Effector memory CD8-positive, alpha-beta T cell (primary cell): ENCODE data around the gene OXER1.

Source experiments
- ATAC-seq: fragments of 150-1000 bp; cut with Tn5 transposase; replicated peaks from 2 replicates; pipeline ENCODE4 v1.10.0; 2021; ENCODE audit warnings: mild to moderate bottlenecking, moderate library complexity
- DNase-seq, 3 experiments: peaks; one replicate each; pipeline ENCODE4 v3.0.0; 2021
- H3K27ac Mint-ChIP-seq, 2 donors: one replicate each; pipeline ENCODE4 v1.8.0; 2022; ENCODE audit warnings: mild to moderate bottlenecking in 2 of 2, mixed read lengths in 2 of 2, moderate library complexity in 2 of 2
- H3K27me3 Mint-ChIP-seq, 2 donors: one replicate each; pipeline ENCODE4 v1.8.0; 2022; ENCODE audit warnings: mixed read lengths in 2 of 2
- H3K36me3 Mint-ChIP-seq: one replicate; pipeline ENCODE4 v1.8.0; 2022; ENCODE audit warnings: mild to moderate bottlenecking, moderate library complexity, mixed read lengths; ENCODE audit not compliant: insufficient read depth
- H3K4me1 Mint-ChIP-seq, 2 donors: one replicate each; pipeline ENCODE4 v1.8.0; 2022; ENCODE audit warnings: low read depth in 2 of 2, mixed read lengths in 2 of 2
- H3K4me3 Mint-ChIP-seq, 2 donors: one replicate each; pipeline ENCODE4 v1.8.0; 2022; ENCODE audit warnings: mild to moderate bottlenecking in 2 of 2, mixed read lengths in 2 of 2, moderate library complexity in 2 of 2
- H3K9me3 Mint-ChIP-seq, 2 donors: one replicate each; pipeline ENCODE4 v1.8.0; 2022; ENCODE audit warnings: mixed read lengths in 2 of 2

The OXER1 gene

DNA sequence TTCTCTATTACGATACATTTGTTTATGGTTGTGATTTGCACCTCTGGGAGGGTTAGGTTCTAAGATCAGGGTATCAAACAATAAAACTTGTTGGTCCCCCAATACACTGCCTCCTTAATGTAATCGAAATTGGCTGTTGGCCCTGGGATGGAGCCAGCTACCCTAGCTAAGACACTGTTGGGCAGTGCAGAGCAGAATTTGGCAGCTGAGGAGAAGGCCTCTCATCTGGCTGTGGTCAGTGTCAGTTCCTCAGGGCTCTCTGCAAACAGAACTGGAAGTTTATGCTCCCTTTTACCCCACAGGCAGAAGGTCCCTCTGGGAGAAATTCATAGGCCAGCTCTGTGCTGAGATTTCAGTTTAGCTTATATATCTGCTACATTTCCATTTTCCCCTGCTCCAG is 37.0 kb upstream of the OXER1 start:
- ATAC-seq = no peak
- Mint-ChIP-seq H3K36me3 (no peaks in the 10 kb centered on the region), H3K27ac (no peak overlapping the region), H3K27me3 (peaks cover 22 to 31% of the 10 kb centered on the region in 2 donors), H3K4me1 (no peaks in the 10 kb centered on the region), H3K4me3 (no peak overlapping the region), H3K9me3 (no peaks in the 10 kb centered on the region)
- no peak for DNase-seq

DNA sequence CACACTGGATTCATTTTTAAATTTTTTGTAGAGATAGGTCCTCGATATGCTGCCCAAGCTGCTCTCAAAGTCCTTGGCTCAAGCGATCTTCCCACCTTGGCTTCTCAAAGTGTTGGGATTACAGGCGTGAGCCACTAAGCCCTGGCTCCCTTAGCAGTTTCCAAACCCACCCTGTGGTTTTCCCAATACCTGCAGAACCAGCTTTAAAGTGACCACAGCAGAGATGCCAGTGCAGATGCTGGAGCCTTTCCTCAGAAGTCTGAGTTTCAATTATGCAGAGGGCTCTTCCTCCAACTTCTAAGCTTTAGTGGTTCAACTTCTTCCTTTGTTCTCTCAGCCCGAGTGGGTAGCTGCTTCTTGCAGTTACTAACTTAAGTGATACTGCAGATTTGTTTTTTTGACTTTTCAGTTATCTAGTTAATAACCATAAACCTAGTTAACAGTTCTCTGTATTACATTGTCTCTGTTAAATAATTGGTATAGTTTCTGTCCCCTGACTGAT is 36.6 kb upstream of the OXER1 start:
- H3K27me3 Mint-ChIP-seq = peaks cover 22 to 31% of the 10 kb centered on the region in 2 donors

DNA sequence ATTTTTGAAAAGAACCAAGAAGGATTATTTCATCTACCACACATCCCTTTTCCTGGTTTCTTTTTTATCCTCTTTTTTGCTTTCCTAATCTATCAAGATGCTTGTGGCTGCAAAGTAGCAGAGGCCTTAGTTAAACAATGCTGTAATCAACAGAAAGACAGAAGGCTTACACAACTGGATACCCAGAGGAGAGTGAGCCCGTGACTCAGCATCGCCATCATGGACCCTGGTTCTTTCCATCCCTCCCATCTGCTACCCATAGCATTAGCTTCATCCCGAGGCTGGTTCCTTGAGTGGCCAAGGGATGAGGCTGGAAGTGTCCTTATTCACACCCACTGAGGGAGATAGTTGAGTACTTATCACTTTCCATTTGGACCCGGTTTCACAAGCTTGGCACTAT is 35.9 kb upstream of the OXER1 start:
- Mint-ChIP-seq H3K9me3 (no peaks in the 10 kb centered on the region), H3K27ac (no peak overlapping the region), H3K4me3 (no peak overlapping the region), H3K27me3 (peaks cover 22 to 31% of the 10 kb centered on the region in 2 donors), H3K4me1 (no peaks in the 10 kb centered on the region), H3K36me3 (no peaks in the 10 kb centered on the region)
- DNase-seq = no peak
- no peak for ATAC-seq

More for the DNA sequence above, 36.6 kb upstream of the OXER1 start:
- DNase-seq (no peak), ATAC-seq (no peak)
- Mint-ChIP-seq H3K4me3 (no peak overlapping the region), H3K27ac (no peak overlapping the region), H3K9me3 (no peaks in the 10 kb centered on the region), H3K36me3 (no peaks in the 10 kb centered on the region), H3K4me1 (no peaks in the 10 kb centered on the region)

DNA sequence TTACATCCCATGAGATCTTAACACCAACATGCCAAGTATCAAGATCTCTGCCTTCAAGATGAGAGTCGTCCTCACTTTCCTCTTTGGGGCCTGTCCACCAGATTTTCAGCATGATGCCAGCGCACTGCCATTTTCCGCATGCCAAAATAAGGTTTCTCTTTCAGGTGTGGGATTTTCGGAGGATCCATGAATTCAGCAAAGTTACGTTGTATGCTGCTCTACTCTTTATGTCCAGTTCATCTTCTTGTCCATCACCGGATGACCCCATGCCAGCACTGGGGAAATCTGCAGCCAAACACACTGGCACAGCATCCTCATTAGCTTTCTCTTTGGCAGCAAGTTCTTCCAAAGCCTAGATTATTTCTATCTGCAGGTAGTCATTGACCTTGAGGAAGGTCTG is 33.3 kb upstream of the OXER1 start:
- ATAC-seq (no peak), DNase-seq (no peak)
- no peak overlapping the region for H3K4me3 Mint-ChIP-seq
- no peaks in the 10 kb centered on the region for H3K9me3 Mint-ChIP-seq
- no peaks in the 10 kb centered on the region for H3K4me1 Mint-ChIP-seq
- no peak overlapping the region for H3K27ac Mint-ChIP-seq
- no peaks in the 10 kb centered on the region for H3K36me3 Mint-ChIP-seq
- peaks cover 21 to 31% of the 10 kb centered on the region in 2 donors for H3K27me3 Mint-ChIP-seq

DNA sequence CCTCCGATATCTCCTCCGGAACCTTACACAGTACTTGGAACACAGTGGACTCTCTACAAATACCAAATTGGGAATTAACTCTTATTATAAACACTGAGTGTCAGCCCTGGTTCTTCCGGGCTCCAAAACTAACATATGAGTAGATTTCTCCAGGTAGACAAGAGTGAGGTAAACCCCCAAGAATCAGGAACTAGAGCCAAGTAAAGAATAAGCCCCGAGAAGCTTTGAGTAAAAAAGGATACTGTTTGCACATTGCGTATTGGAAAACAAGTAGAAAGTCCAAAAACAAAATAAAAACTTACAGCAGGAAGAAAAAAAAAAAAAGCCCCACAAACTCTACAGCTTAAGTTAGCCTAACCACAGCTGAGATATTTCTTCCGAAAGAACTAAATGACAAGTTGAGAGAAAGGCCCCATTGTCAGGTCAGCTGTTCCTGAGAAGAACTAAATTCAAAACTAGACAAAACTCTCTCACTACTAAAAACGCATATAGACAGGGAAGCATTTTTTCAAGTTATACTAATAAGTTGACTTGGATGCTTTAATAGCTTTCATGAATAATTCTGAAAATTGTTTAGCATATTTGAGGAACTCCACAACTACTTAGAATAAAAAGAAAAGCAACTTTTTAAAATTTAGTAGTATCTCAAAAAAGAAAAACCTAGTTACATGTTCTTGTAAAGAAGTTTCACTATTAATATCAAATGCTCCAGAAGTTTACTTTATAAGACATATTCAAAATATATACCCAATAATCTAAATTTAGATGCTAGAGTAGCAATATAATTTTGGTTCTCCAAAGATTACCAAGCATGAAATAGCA is 32.7 kb upstream of the OXER1 start:
- Mint-ChIP-seq H3K4me1 (peaks cover 3 to 5% of the 10 kb centered on the region in 2 donors), H3K4me3 (peak overlapping the region in 1 of 2 donors; percentile 37), H3K36me3 (no peaks in the 10 kb centered on the region), H3K27ac (no peak overlapping the region), H3K9me3 (no peaks in the 10 kb centered on the region), H3K27me3 (peaks cover 21 to 31% of the 10 kb centered on the region in 2 donors)
- DNase-seq (no peak), ATAC-seq (no peak)

DNA sequence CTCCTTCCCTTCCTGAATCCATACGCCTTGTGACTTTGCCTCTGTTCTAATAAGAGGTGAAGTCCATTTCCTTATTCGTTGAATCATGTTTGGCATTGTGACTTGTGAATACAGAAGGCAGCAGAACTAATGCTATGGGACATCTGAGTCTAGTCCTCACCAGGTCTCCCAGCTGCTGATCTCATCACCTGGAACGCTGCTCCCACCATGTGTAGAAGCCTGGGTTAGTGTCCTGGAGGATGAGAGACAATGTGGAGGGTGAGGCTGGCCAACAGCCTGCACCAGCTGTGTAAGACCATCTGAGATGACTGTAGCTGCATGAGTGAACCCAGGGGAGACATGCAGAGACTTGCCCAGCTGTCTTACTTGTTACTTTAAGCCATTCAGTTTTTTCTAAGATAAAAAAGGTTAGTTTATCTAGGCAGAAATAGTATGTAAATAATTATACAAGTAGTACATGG is 31.9 kb upstream of the OXER1 start:
- no peaks in the 10 kb centered on the region for H3K36me3 Mint-ChIP-seq
- ATAC-seq (no peak), DNase-seq (no peak)
- H3K27ac Mint-ChIP-seq = no peak overlapping the region
- peaks cover 22 to 32% of the 10 kb centered on the region in 2 donors for H3K27me3 Mint-ChIP-seq
- no peak overlapping the region for H3K4me3 Mint-ChIP-seq
- no peaks in the 10 kb centered on the region for H3K9me3 Mint-ChIP-seq
- peaks cover 3 to 9% of the 10 kb centered on the region in 2 donors for H3K4me1 Mint-ChIP-seq

DNA sequence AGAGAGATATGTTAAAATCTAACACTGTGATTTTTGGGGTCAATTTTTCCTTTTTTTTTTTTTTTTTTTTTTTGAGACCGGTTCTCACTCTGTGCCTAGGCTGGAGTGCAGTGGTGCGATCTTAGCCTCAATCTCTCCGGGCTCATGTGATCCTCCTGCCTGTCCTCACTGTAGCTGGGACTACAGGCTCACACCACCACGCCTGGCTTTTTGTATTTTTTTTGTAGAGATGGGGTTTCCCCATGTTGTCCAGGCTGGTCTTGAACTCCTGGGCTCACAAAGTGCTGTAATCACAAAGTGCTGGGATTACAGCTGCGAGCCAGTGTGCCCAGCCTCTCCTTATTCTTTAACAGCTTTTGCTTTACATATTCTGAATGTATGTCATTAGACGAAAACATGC is 31.3 kb upstream of the OXER1 start:
- Mint-ChIP-seq H3K9me3 (no peaks in the 10 kb centered on the region), H3K4me1 (peaks cover 3 to 9% of the 10 kb centered on the region in 2 donors), H3K27ac (no peak overlapping the region), H3K27me3 (peaks cover 27 to 37% of the 10 kb centered on the region in 2 donors), H3K4me3 (no peak overlapping the region), H3K36me3 (no peaks in the 10 kb centered on the region)
- DNase-seq (no peak), ATAC-seq (no peak)

DNA sequence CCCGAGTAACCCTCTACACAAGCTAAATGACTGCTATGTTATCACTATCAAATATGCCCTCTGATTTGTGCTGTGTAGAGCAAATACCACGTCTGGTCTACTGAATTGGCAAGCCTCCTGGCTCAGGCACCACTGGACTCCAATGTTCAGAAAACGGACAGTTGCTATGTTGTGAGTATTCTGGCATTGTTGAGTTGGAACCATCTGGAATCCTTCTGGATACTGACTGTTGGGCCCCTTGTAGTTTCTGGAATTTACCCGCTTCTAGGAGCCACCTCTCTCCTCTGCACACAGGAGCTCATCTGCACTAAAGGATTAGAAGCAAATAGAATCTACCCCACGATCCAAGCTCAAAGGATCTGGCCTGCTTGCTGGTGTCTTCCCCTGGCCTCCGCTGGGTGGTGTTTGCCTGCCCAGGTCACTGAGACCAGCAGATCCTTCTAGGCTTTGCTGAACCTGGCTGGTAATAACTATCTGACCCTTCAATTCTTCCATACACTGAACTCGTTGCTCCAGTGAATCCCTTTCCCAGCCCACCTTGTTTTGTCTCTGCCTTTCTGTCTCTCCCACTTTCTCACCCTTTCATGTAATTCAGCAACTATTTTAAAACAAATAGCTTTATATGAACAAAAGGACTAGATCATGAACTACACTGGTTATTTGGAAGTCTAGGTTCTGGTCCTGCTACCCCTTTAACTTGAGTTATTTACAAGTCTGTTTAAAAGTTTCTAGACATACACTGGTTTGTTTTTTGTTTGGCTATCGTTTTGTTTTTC is 30.5 kb upstream of the OXER1 start:
- DNase-seq = no peak
- H3K4me1 Mint-ChIP-seq = peaks cover 3 to 9% of the 10 kb centered on the region in 2 donors
- no peak overlapping the region for H3K4me3 Mint-ChIP-seq
- H3K36me3 Mint-ChIP-seq = no peaks in the 10 kb centered on the region
- ATAC-seq = no peak
- peaks cover 35 to 46% of the 10 kb centered on the region in 2 donors for H3K27me3 Mint-ChIP-seq
- no peaks in the 10 kb centered on the region for H3K9me3 Mint-ChIP-seq
- no peak overlapping the region for H3K27ac Mint-ChIP-seq

DNA sequence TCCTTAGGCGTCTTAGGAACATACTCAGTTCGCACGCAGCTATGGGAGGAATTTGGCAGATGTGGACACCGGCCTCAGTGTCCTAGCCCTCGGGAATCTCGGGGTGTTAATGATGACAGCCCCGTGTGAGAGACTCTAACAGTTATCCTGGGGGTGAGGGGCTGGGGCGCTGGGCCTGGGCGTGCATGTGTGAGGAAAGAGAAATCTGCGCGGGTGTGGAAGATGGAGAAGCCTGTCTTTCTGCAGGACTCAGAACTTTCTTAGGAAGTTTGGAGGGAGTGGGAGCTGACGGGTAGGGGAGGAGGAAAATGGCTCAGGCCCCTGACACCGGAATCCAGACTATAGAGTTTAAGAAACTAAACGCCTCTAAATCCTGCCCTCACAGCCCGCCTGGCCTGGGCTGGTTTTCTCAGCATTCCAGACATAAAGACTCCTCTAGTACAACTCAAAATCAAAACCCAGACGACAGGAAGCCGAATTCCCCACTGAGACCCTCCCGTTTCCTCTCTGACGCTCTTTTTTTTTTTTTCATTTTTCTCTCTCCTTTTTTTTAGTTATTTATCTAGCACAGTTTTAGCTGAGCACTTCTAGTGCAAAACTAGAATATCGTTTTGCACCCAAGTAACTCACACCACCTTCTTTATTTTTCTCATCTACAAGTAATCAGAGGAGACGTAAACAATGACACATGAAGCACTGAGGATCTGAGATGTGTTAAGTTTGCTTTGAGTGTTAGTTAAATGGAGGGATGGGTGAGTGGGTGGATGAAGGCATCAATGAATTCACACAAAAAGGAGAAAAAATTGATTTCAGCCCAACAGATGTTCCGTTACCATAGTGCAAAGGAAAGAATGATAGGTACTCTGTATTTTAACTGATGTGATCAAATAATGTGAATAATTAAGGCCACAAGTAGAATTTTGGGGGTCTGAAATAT is 29.7 kb upstream of the OXER1 start:
- H3K4me3 Mint-ChIP-seq = peak overlapping the region; percentile 1 to 4
- H3K27ac Mint-ChIP-seq = no peak overlapping the region
- DNase-seq (no peak), ATAC-seq (no peak)
- no peaks in the 10 kb centered on the region for H3K9me3 Mint-ChIP-seq
- H3K27me3 Mint-ChIP-seq = peaks cover 39 to 51% of the 10 kb centered on the region in 2 donors
- peaks cover 3 to 9% of the 10 kb centered on the region in 2 donors for H3K4me1 Mint-ChIP-seq
- no peaks in the 10 kb centered on the region for H3K36me3 Mint-ChIP-seq

DNA sequence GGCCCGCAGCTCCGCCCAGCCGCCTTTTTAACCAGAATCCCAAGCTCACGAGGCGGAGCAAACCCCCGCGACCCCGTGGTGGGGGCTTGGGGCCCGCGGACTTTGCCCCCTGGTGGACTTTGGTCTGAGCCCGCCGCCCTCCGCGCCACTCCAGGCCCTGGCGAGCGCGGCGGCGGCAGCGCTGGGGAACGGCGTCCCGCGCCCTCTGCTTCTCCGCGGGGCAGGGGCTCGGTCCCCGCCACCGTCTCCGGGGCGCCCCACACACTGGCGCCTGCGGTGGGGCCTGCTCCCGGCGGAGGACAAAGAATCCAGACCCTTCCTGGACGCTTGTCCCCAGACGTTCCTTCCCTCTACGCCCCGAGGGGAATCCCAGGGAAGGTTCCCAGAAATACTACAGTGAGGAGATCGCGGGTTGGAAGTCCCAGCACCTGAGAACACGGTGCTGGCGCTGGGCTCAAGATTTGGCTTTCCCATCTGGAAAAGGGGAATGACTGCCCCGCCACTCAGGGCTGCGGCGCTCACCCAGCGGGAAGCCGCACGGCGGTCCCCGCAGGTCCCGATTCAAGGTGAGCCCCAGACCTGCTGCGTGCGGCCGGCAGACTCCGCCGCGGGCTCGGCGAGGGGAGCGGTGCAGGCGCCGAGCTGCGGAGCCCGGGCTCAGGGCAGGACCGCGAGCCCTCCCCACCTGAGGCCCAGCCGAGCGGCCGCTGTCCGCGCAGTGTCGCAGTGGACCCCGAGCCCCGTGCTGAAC is 28.8 kb upstream of the OXER1 start, which contains the start of gene HAAO:
TSS of gene HAAO (minus strand) at position 1 of the 751 bp plus-strand sequence. CDS start 47 bp downstream, outside the sequence.
- Mint-ChIP-seq H3K27ac (no peak within 1 kb of the TSS), H3K4me3 (peak within 1 kb of the TSS; percentile 23 to 53), H3K9me3 (no peaks in the 10 kb centered on the region), H3K4me1 (peaks cover 3 to 9% of the 10 kb centered on the region in 2 donors), H3K36me3 (no peaks in the 10 kb centered on the region), H3K27me3 (peaks cover 47 to 59% of the 10 kb centered on the region in 2 donors)
- DNase-seq (no peak), ATAC-seq (peak; percentile 40)

DNA sequence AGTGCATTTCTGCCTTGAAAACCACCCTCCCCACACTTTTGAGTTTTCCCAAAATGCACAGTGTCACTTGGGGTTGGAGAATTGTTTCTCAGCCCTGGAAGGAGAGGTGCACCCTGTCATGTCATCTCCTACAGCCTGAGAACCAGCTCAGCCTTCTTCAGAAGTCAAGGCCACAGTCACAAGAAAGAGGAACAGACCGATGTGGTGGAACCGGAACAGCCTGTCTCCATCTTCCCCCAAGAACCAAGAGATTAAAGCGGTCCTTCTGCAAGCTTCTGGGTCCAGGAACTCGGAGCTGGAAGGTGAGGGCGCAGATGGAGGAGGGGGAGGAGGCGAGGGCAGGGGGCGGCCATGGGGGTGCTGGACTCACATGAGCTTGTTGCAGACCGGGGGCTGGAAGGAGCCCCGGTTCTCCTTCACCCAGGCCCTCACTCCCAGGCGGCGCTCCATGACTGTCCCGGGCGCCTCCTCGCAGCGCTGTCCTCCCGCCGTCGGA is 28.2 kb upstream of the OXER1 start:
- Mint-ChIP-seq H3K27me3 (peaks cover 50 to 65% of the 10 kb centered on the region in 2 donors), H3K36me3 (no peaks in the 10 kb centered on the region), H3K27ac (no peak overlapping the region), H3K4me3 (peak overlapping the region; percentile 23 to 53), H3K4me1 (peaks cover 3 to 9% of the 10 kb centered on the region in 2 donors), H3K9me3 (no peaks in the 10 kb centered on the region)
- ATAC-seq (peak; percentile 40), DNase-seq (no peak)

DNA sequence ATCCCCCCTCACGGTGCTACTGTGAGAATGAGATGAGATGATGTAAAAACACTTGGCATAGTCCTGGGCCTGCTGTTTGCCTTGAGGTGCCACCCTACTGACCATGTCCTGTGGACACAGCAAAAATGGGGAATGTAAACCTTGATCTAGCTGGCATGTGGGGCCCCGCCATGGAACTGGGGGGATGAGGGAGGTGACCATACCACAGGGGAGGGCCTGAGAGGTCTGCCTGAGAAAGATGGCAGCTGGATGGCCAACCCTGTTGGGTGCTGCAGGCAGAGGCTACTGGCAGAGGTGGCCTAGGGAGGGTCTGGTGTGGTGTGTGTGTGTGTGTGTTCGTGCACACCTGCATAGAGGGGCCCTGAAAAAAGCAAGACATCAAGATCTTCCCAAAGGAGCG is 27.7 kb upstream of the OXER1 start:
- H3K9me3 Mint-ChIP-seq = no peaks in the 10 kb centered on the region
- H3K36me3 Mint-ChIP-seq = no peaks in the 10 kb centered on the region
- DNase-seq (no peak), ATAC-seq (no peak)
- no peak overlapping the region for H3K27ac Mint-ChIP-seq
- H3K27me3 Mint-ChIP-seq = peaks cover 56 to 71% of the 10 kb centered on the region in 2 donors
- peaks cover 3 to 9% of the 10 kb centered on the region in 2 donors for H3K4me1 Mint-ChIP-seq
- peak overlapping the region in 1 of 2 donors; percentile 53 for H3K4me3 Mint-ChIP-seq
